H1 (cell line): ENCODE data around the gene PTPRJ. TPM values are rescaled to one million over a fixed set of nuclear protein-coding genes. Genes with fewer than 3 reads are reported as not detected.

Experiments
- CTCF ChIA-PET: fragments of 300-600 bp; sonication (Branson Sonifier 250); formaldehyde crosslinking; loops from one replicate; lab custom pipeline; 2021; ENCODE audit not compliant: partially characterized antibody; lab: Charles Lee
- POLR2A ChIA-PET: fragments of 300-600 bp; sonication (Branson Sonifier 250); formaldehyde crosslinking; loops from one replicate; lab custom pipeline; 2021; ENCODE audit warnings: inconsistent platforms; ENCODE audit not compliant: partially characterized antibody; lab: Charles Lee
- DNase-seq, 2 experiments: peaks; one replicate each; pipeline versions ENCODE4 v3.0.0 to v3.0.0-alpha.2; 2010 to 2022; ENCODE audit warnings: low spot score in 2 of 2, low read depth in 1 of 2, mixed read lengths in 1 of 2
- FAIRE-seq: peaks from 2 replicates; lab custom pipeline; 2011; peaks lifted over from hg19 to GRCh38; lab: Jason Lieb, UNC
- H2AFZ ChIP-seq: 2 replicates; pipeline ENCODE4 v1.8.1; 2012; ENCODE audit warnings: low read length, inconsistent platforms
- H2AK5ac ChIP-seq: 2 replicates; pipeline ENCODE4 v1.6.1; 2013; ENCODE audit warnings: low read depth, low read length
- H2BK120ac ChIP-seq: replicated peaks from 2 replicates; pipeline ENCODE3; 2013; ENCODE audit warnings: low read depth, low read length, inconsistent platforms
- H2BK12ac ChIP-seq: 2 replicates; pipeline ENCODE4 v1.6.1; 2013; ENCODE audit warnings: low read depth, low read length
- H2BK15ac ChIP-seq: 2 replicates; pipeline ENCODE4 v1.6.1; 2013; ENCODE audit warnings: low read length
- H2BK20ac ChIP-seq: 2 replicates; pipeline ENCODE4 v1.6.1; 2013; ENCODE audit warnings: low read length
- H2BK5ac ChIP-seq: 2 replicates; pipeline ENCODE4 v1.6.1; 2013; ENCODE audit warnings: low read depth, low read length
- H3K14ac ChIP-seq: 2 replicates; pipeline ENCODE4 v1.6.1; 2013; ENCODE audit warnings: inconsistent platforms; ENCODE audit not compliant: insufficient read length
- H3K18ac ChIP-seq: 2 replicates; pipeline ENCODE4 v1.6.1; 2013; ENCODE audit warnings: low read length; ENCODE audit errors: extremely low read depth
- H3K23ac ChIP-seq: 2 replicates; pipeline ENCODE4 v1.6.1; 2013; ENCODE audit warnings: inconsistent platforms; ENCODE audit not compliant: insufficient read length
- H3K23me2 ChIP-seq: 2 replicates; pipeline ENCODE4 v1.6.1; 2013; ENCODE audit warnings: low read depth, low read length
- H3K27ac ChIP-seq: 2 replicates; pipeline ENCODE4 v1.6.1; 2011; ENCODE audit warnings: low read depth, low read length, inconsistent platforms
- H3K27me3 ChIP-seq, 4 experiments: replicated peaks in 1 of 4; 1 replicate in 1 of 4; 2 replicates in 3 of 4; pipeline versions ENCODE4 v1.6.1 to v1.8.1; 2011 to 2013; ENCODE audit warnings: low read length in 3 of 4, mild to moderate bottlenecking in 3 of 4, inconsistent platforms in 2 of 4, mixed read lengths in 2 of 4, moderate library complexity in 1 of 4; ENCODE audit not compliant: control insufficient read depth in 3 of 4, insufficient read depth in 3 of 4; ENCODE audit errors: extremely low read depth in 1 of 4
- H3K36me3 ChIP-seq, 4 experiments: 2 replicates each; pipeline versions ENCODE4 v1.6.1 to v1.8.1; 2011 to 2013; ENCODE audit warnings: mild to moderate bottlenecking in 4 of 4, low read length in 3 of 4, moderate library complexity in 2 of 4, control low read depth in 1 of 4, inconsistent platforms in 1 of 4; ENCODE audit not compliant: insufficient read depth in 4 of 4, control insufficient read depth in 2 of 4
- H3K4ac ChIP-seq: replicated peaks from 2 replicates; pipeline ENCODE3; 2013; ENCODE audit warnings: low read length, low read depth, mixed read lengths, inconsistent platforms; ENCODE audit not compliant: insufficient read length
- H3K4me1 ChIP-seq, 4 experiments: replicated peaks in 1 of 4; 1 replicate in 1 of 4; 2 replicates in 3 of 4; pipeline versions ENCODE4 v1.6.1 to v1.8.1; 2011 to 2013; ENCODE audit warnings: low read length in 3 of 4, inconsistent platforms in 2 of 4, mixed read lengths in 1 of 4; ENCODE audit not compliant: insufficient read depth in 4 of 4, control insufficient read depth in 3 of 4
- H3K4me2 ChIP-seq, 2 experiments: 2 replicates each; pipeline versions ENCODE4 v1.6.1 to v1.8.1; 2011 to 2013; ENCODE audit warnings: low read depth in 2 of 2, low read length in 2 of 2, control low read depth in 1 of 2, inconsistent platforms in 1 of 2, mild to moderate bottlenecking in 1 of 2; ENCODE audit not compliant: insufficient read depth in 1 of 2
- H3K4me3 ChIP-seq, 4 experiments: fragments of 200-600, 300-600 bp in 1 of 4; sonication (generic), shearing (Covaris generic), sonication (Bioruptor Twin) in 1 of 4; 2 replicates each; pipeline versions ENCODE4 v1.5.1 to v1.8.1; 2011 to 2016; ENCODE audit warnings: low read length in 4 of 4, low read depth in 3 of 4, control low read depth in 2 of 4, inconsistent platforms in 2 of 4, mild to moderate bottlenecking in 2 of 4, mixed read lengths in 1 of 4, moderate library complexity in 1 of 4; ENCODE audit not compliant: insufficient read depth in 2 of 4; ENCODE audit errors: extremely low read depth in 1 of 4
- H3K56ac ChIP-seq: replicated peaks from 2 replicates; pipeline ENCODE3; 2013; ENCODE audit warnings: low read depth, mild to moderate bottlenecking, mixed read lengths, low read length, inconsistent platforms; ENCODE audit not compliant: insufficient read length
- H3K79me1 ChIP-seq: 2 replicates; pipeline ENCODE4 v1.6.1; 2013; ENCODE audit warnings: low read depth, low read length, control low read depth
- H3K79me2 ChIP-seq, 2 experiments: 2 replicates each; pipeline versions ENCODE4 v1.6.1 to v1.8.1; 2012 to 2013; ENCODE audit warnings: low read length in 2 of 2, mild to moderate bottlenecking in 2 of 2, inconsistent platforms in 1 of 2; ENCODE audit not compliant: insufficient read depth in 2 of 2, control insufficient read depth in 1 of 2
- H3K9ac ChIP-seq, 4 experiments: replicated peaks in 1 of 4; 1 replicate in 1 of 4; 2 replicates in 3 of 4; pipeline versions ENCODE4 v1.6.1 to v1.8.1; 2011 to 2013; ENCODE audit warnings: low read depth in 3 of 4, low read length in 3 of 4, control low read depth in 2 of 4, mild to moderate bottlenecking in 2 of 4, moderate library complexity in 2 of 4, inconsistent platforms in 1 of 4; ENCODE audit errors: extremely low read depth in 1 of 4
- H3K9me3 ChIP-seq, 2 experiments: 2 replicates each; pipeline versions ENCODE4 v1.6.1 to v1.8.1; 2012 to 2013; ENCODE audit warnings: mild to moderate bottlenecking in 2 of 2, moderate library complexity in 2 of 2, control low read depth in 1 of 2, inconsistent platforms in 1 of 2, low read depth in 1 of 2, low read length in 1 of 2, mixed read lengths in 1 of 2; ENCODE audit not compliant: insufficient read depth in 2 of 2
- H4K20me1 ChIP-seq, 2 experiments: replicated peaks in 1 of 2; 2 replicates each; pipeline versions ENCODE3 to v1.8.1; 2011 to 2013; ENCODE audit warnings: inconsistent platforms in 2 of 2, low read length in 2 of 2, mild to moderate bottlenecking in 1 of 2; ENCODE audit not compliant: insufficient read depth in 2 of 2, control insufficient read depth in 1 of 2
- H4K5ac ChIP-seq: 2 replicates; pipeline ENCODE4 v1.6.1; 2013; ENCODE audit warnings: low read length, low read depth, mixed read lengths, inconsistent platforms; ENCODE audit not compliant: insufficient read length
- H4K8ac ChIP-seq: 2 replicates; pipeline ENCODE4 v1.8.0; 2013; ENCODE audit warnings: mild to moderate bottlenecking, moderate library complexity, low read length, inconsistent platforms; ENCODE audit not compliant: insufficient read depth; ENCODE audit errors: extremely low read depth
- H4K91ac ChIP-seq: replicated peaks from 2 replicates; pipeline ENCODE3; 2013; ENCODE audit warnings: low read length, mixed read lengths, inconsistent platforms; ENCODE audit not compliant: insufficient read length
- GABPA ChIP-seq: IDR thresholded peaks from 2 replicates; pipeline ENCODE4 v1.6.1; 2011; ENCODE audit warnings: mild to moderate bottlenecking, low read length, moderate library complexity, borderline replicate concordance; ENCODE audit not compliant: insufficient read depth
- GTF2F1 ChIP-seq: IDR thresholded peaks from 2 replicates; pipeline ENCODE4 v1.6.1; 2012; ENCODE audit warnings: low read depth, low read length, improper control_type of control experiment, borderline replicate concordance
- MAX ChIP-seq: IDR thresholded peaks from 2 replicates; pipeline ENCODE4 v1.6.1; 2012; ENCODE audit warnings: inconsistent platforms
- RXRA ChIP-seq: IDR thresholded peaks from 2 replicates; pipeline ENCODE4 v1.6.1; 2011; ENCODE audit warnings: low read depth, mild to moderate bottlenecking, low read length, moderate library complexity; ENCODE audit not compliant: insufficient read depth
- SIRT6 ChIP-seq: IDR thresholded peaks from one replicate; pipeline ENCODE4 v1.7.1; 2012; ENCODE audit warnings: low read length, inconsistent platforms
- TCF12 ChIP-seq: IDR thresholded peaks from 2 replicates; pipeline ENCODE4 v1.6.1; 2011; ENCODE audit warnings: low read depth, mild to moderate bottlenecking, low read length
- WGBS, 2 experiments: shearing (Covaris generic) in 1 of 2; methylation state at CpG; one replicate each; pipeline versions ENCODE4 v1.1.6 to v1.1.7; 2013 to 2015; ENCODE audit warnings: low lambda C conversion rate in 2 of 2, mixed read lengths in 2 of 2, inconsistent platforms in 1 of 2, low coverage in 1 of 2, missing lambda C conversion rate in 1 of 2; ENCODE audit not compliant: insufficient replicate concordance in 2 of 2, insufficient coverage in 1 of 2, insufficient read length in 1 of 2; ENCODE audit errors: extremely low coverage in 1 of 2, missing lambda C conversion rate in 1 of 2; 5-methylcytosine and 5-hydroxymethylcytosine counted together
- polyA plus RNA-seq, 7 experiments: library from polyadenylated mRNA; depleted of rRNA in 3 of 7; stranded (reverse) in 5 of 7; unstranded in 2 of 7; fragments of >200 nt in 5 of 7; fragments of 200-250 nt in 2 of 7; gene quantifications; 1 replicate in 5 of 7; 2 replicates in 1 of 7; 4 replicates in 1 of 7; pipeline versions ENCODE4 v1.2.1 to v1.2.3, GENCODE V29; 2011 to 2013; ENCODE audit warnings: missing spikeins in 2 of 7, mixed read lengths in 2 of 7
- total RNA-seq: library from RNA; stranded (reverse); fragmentation: NEBNext Ultra II Directional; extraction: Animal tissue kit (Norgen Biotek cat#: 25700); gene quantifications from 2 replicates; pipeline ENCODE4 v1.2.1, GENCODE V29; 2021

The PTPRJ gene
- total and polyA plus RNA-seq, 2 of the 8 experiments (the other 6 are each of a cell fraction or from before 2014, with no cell fraction given) = 4.4 to 22.6 TPM

GRCh38 chr11:48031602-48032001, 51.2 kb downstream of the PTPRJ start:
- H2BK12ac ChIP-seq = peak overlapping the region; percentile 81; the same call in 1 of the 2 replicates
- H3K9me3 ChIP-seq = no peaks in the 10 kb centered on the region
- no peak overlapping the region; the same call in 1 of the 2 replicates for H2AK5ac ChIP-seq
- TF ChIP-seq TCF12 (no peak), MAX (no peak), SIRT6 (no peak), RXRA (no peak), GABPA (no peak), GTF2F1 (no peak)
- no peak overlapping the region; the same call in 1 of the 2 replicates for H2BK15ac ChIP-seq
- no peaks in the 10 kb centered on the region for H3K27me3 ChIP-seq
- no peak overlapping the region for H3K23ac ChIP-seq
- H3K4me1 ChIP-seq = peaks cover 4 to 16% (median 10%) of the 10 kb centered on the region in 4 experiments
- no peak overlapping the region for H3K56ac ChIP-seq
- H3K18ac ChIP-seq = no peak overlapping the region
- H3K9ac ChIP-seq = no peak overlapping the region
- H3K27ac ChIP-seq = no peak overlapping the region
- no peaks in the 10 kb centered on the region for H3K23me2 ChIP-seq
- peak overlapping the region in 1 of 2 experiments; percentile 30; a peak in 2 of 4 replicates for H3K4me2 ChIP-seq
- H4K20me1 ChIP-seq = peaks cover 0 to 6% of the 10 kb centered on the region in 2 experiments
- CTCF ChIA-PET = interaction anchor here (1.3 to 1.5 kb wide), 2 partner anchors 77 to 97 kb away, joined by 4 read pairs; no protein-coding TSS in a partner anchor
- no peak for FAIRE-seq
- 0 out of 2 replicates have a peak, but pooled peaks cover 3% of the 10 kb centered on the region for H3K79me1 ChIP-seq
- no peaks in the 10 kb centered on the region for H3K36me3 ChIP-seq
- peak overlapping the region; percentile 5 for H4K91ac ChIP-seq
- no peak for DNase-seq
- no peak overlapping the region for H4K5ac ChIP-seq
- H3K79me2 ChIP-seq = peaks cover 0 to 10% of the 10 kb centered on the region in 2 experiments; a peak in 1 of 4 replicates
- H3K4ac ChIP-seq = peak overlapping the region; percentile 4
- H4K8ac ChIP-seq = no peak overlapping the region; the same call in 1 of the 2 replicates
- H3K4me3 ChIP-seq = no peak overlapping the region
- peak overlapping the region; percentile 27; the same call in 1 of the 2 replicates for H2BK5ac ChIP-seq
- H2AFZ ChIP-seq = no peak overlapping the region
- H2BK120ac ChIP-seq = no peak overlapping the region
- no peak overlapping the region for H3K14ac ChIP-seq
- POLR2A ChIA-PET = no interaction called here
- H2BK20ac ChIP-seq = 0 out of 2 replicates have a peak overlapping the region, but pooled peaks have one; percentile 40
- WGBS, 2 experiments = 76% methylated on average over 6 of the region's 6 CpGs; no CpG with 5 or more reads in 1 of the 2 experiments
